SK-MEL-5 (cell line): ENCODE measurements around the gene MINDY2. TPM values are rescaled to one million over a fixed set of nuclear protein-coding genes. Genes with fewer than 3 reads are reported as not detected.
"Not testable (repeated sequence)": the region's sequence is repeated elsewhere in the genome, so short reads cannot be mapped to it uniquely, and the experiment has no call there.

Source experiments
- DNase-seq: peaks from one replicate; pipeline ENCODE4 v3.0.0-alpha.2; 2016; ENCODE audit warnings: low read depth, low spot score
- in situ Hi-C: cut with HindIII; loops from 2 replicates; pipeline ENCODE4 v1.10.0; 2016; ENCODE audit warnings: low sequenced_read_pairs, high pct_unique_total_duplicates, low pct_unique_long_range_greater_than_20kb
- total RNA-seq: library from RNA; depleted of rRNA; stranded (reverse); fragments of >200 nt; shearing (Covaris generic); gene quantifications from 2 replicates; pipeline ENCODE4 v1.2.3, GENCODE V29; 2014

The MINDY2 gene
- total RNA-seq, 1 experiment from 2014 or later, result 10.9 TPM

DNA sequence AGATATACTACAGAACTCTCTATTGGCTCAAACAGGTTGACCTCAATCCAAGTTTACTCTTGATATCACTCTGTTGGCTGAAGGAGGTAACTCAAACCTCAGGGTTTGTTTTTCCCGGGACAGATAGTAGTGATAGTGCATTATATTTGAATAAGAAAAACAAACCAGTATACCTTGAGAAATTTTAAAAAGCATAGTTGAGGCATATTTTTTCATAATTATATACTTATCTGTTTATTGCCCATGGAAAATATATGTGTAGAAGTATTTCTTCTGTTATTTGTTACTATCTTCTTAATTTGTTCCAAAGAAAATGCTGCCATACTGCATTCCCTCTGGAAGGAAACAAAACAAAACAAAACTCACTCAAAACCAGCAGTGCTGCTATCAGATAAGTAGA lies 85.5 kb downstream of the MINDY2 start:
- DNase-seq, in situ Hi-C loops: not testable (repeated sequence)

DNA sequence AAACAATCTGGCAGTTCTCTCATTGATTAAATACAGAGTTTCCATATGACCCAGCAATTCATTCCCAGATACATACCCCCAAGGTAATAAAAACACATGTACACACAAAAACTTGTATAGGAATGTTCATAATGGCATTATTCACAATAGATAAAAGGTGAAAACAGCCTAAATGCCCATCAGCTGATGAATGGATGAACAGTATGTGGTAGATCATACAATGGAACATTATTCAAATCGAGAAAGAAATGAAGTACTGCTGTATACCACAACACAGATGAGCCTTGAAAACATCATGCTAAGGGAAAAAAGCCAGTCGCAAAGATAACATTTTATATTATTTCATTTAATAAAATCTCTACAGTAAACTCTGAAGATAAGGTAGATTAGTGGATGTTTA lies 91.2 kb downstream of the MINDY2 start:
- peak; percentile 73 for DNase-seq
- in situ Hi-C loops, result no loop called here

DNA sequence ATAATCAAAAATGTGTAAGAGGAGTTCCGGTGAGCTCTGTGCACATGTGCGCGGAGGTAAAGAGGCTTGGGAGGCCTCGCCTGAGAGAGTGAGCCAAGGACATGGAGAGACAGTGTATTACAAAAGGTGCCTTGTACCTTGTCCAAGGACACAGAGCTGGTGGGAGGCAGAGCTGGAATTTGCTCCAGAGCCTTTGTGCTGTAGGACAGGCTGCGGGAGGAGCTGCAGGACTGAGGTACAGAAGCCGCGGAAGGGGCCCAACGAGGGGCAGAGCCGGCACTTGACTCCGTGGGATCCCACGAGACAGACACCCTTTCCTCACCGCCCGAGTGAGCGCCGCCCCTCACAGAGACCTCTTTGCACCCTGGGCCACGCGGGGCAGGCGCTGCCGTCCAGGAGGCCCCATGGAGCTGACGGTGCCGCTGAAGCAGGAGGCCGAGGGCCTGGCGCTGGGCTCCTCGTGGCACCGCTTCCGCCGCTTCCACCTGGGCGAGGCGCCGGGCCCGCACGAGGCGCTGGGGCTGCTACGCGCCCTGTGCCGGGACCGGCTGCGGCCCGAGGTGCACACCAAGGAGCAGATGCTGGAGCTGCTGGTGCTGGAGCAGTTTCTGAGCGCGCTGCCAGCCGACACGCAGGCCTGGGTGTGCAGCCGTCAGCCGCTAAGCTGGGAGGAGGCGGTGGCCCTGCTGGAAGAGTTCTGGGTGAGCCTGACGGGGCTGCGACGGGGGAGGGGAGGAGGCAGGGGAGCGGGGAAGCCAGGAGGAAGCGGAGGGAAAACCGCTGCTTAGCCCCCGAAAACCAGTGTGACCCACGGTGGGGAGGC lies 93.7 kb downstream of the MINDY2 start:
- DNase-seq, result no peak
- in situ Hi-C loops, result no loop called here

DNA sequence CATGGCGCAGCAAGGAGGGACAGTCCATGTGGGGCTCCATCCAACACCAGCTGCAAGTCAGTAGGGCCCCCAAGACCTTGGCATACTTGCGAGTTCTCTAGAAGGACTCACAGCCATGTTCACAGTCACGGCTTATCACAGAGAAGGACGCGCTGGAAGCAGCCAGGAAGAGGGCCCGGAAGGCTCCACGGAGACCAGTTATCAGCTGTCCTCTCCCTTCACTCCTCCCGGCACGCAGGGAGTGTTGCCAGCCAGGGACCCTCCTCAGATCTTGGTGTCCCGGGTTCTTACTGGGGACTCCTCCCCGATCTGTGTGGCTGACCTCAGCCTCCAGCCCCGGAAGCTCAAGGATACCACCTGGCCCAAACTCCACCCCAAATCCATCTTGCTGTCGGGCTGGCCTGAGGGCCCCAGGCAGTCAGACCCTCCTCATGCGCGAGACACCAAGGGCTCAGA lies 94.4 kb downstream of the MINDY2 start:
- DNase-seq, result no peak
- in situ Hi-C loops, result no loop called here

DNA sequence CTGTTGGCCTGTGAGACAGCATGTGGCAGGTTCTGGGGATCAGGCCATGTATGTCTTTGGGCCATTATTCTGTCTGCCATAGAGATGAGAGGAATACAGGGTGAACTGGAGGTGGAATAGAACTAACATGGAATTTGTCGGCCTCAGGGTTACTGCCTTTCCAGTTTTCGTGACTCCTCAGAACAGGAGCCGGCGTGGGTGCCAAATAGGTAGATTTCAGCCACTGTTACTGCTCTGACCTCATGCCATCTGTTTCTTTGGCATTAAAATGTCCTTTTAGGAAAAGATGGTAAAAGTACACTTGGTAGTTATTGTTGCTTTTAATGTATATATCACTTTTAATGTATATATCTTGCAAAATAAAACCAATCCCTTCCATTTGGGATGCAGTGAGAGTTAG lies 96.8 kb downstream of the MINDY2 start:
- in situ Hi-C loops, result no loop called here
- DNase-seq, result no peak

DNA sequence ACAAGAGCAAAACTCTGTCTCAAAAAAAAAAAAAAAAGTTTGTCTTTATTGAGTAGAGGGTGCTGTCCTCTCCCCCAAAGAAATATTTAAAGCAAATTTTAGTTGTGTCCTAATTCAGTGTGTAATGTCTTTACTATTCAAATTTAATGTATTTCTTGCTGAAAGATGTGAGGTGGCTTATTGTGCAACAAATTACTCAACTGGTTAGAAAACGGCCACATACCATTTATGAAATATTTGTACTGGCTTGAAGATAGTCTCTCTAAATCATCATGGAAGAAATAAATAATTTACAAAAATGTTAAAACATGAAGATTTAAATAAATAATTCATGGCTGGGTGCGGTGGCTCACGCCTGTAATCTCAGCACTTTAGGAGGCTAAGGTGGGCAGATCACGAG lies 99.3 kb downstream of the MINDY2 start:
- in situ Hi-C loops, result no loop called here

DNA sequence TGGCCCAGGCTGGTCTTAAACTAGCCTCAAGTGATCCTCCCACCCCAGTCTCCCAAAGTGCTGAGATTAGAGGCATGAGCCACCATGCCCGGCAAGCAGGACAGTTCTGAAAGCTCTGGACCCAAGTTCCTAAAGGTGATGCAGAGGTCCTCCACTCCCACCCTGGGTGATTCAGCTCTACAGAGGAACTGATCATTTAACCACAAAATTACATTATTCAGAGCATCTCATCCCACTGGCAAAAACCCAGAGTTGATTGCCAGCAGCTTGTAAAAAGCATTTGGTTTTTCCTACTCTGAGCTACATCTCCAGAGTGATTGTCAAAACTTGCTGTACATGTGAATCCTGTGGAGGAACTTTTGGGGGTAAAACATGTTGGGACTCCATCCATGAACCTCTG lies 102.2 kb downstream of the MINDY2 start:
- in situ Hi-C loops, result no loop called here
- DNase-seq, result no peak

More for the DNA sequence above, 99.3 kb downstream of the MINDY2 start:
- no peak for DNase-seq

DNA sequence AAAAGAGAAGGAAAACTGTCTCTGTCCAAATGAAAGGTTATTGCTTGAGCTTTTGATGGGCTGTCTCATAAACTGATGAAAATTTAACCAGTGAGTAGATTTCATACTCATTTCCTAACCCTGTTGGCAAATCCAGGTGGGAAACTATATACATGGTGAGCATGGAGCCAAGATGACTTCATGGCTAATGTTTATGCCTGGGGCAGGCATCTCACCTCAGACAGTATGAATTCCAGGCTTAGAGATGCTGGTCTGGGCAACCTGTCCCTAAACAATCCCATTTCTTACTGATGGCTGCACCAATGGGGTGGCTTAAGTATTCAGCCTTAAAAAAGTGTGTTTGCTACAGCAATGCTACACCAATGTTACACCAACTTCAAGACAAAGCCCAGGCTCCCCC lies 104.2 kb downstream of the MINDY2 start:
- in situ Hi-C loops, result no loop called here
- no peak for DNase-seq

DNA sequence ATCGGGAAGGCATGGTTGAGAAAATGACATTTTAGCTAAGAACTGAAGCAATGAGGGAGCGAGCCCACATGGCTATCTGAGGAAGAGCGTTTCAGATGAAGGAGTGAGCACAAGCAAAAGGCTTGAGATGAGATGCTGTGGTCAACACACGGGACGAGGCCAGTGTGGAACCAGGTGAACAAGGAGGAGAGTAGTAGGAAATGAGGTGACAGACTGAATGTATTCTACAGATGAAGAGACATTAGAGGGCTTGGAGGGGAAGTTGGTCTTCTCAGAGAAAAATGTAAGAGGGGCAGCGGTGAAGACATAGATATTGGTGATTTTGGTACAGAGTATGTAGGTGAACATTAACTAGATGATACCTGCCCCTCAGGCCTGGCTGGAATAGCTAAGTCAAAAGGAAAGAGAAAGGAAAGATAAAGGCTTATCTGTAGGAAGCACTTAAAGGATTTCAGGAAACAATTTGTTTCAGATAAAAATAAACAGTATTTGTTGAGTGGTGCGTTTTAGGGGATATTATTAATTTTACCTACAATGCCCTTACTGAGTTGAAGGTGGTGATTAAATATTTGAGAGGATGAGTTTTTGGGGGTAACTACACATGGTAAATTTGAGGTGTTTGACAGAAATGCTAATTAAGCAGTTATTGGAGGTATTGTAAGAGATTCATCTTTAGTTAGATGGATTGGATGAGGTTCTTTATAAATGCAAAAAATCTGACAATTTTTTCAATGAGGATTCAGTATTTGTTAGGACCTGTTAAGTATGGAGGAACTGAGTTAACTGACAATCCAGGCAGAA lies 105.4 kb downstream of the MINDY2 start:
- DNase-seq, result no peak
- in situ Hi-C loops, result no loop called here

DNA sequence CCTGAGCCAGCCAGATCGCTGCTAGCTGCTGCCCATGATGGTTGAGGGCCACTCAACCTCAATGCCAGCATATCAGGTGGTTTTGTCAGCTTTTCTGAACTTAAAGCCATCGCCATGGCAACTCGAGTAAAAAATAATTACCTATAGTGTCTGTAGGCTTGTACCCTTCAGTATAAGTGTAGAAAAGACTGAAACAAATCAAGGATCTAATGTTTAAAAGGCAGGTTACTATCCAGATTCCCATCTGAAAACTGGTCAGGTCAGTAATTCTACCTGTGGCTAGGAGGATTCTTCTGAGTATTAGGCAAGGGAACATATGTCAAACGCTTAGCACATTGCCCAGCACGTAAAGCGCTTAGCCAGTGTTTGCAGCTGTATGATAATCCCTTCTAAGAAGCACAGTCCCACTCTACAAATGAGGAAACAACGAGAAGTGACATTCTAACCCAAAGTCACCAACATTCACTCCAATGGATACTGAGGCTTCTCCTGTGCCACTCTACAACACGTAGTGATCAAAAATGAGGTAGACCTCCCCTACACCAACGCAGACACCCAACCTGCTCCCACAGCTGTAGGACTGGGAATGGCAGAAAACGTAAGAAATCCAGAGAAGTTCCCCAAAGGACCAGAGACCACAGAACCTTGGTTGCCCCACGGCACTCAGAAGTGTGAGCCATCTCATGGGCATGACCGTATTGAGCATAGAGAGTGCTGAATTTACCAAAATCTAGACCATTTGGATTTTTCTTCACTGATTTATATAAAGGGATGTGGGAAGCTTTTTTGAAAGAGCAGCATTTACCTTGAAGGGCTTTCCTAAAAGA lies 107.1 kb downstream of the MINDY2 start:
- in situ Hi-C loops, result no loop called here
- no peak for DNase-seq

DNA sequence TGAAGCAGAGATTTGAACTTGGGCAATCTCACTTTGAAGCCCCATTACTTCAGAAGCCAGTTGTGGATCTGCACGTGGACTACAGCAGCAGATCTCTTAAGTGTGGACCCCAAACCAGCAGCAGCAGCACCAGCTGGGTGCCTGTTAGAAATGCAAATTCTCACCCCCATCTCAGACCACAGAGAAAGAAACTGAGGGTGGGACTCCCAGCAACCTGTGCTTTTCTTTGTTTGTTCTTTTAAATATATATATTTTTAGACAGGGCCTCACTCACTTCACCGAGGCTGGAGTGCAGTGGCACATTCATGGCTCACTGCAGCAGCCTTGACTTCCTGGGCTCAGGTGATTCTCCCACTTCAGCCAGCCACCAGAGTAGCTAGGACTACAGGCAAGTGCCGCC lies 109.2 kb downstream of the MINDY2 start:
- in situ Hi-C loops, result no loop called here
- no peak for DNase-seq

DNA sequence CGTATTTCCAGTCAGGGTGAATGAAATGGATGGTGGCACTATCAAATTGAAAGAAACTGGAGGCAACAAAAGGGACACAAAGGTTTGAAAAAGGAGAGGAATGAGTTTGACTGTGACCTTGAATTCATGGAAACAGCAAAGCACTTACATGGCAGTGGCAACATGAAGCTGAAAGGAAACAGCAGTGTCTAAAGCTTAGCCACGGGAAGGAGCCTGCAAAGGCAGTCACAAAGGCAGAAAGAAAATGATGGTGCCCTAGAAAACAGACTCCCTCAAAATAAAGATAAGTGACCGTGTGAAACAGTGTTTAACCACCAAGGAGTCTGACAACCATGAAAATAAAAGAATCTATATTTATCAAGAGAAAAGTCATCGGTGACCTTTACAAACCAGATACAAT lies 111.1 kb downstream of the MINDY2 start:
- no peak for DNase-seq
- in situ Hi-C loops, result no loop called here

DNA sequence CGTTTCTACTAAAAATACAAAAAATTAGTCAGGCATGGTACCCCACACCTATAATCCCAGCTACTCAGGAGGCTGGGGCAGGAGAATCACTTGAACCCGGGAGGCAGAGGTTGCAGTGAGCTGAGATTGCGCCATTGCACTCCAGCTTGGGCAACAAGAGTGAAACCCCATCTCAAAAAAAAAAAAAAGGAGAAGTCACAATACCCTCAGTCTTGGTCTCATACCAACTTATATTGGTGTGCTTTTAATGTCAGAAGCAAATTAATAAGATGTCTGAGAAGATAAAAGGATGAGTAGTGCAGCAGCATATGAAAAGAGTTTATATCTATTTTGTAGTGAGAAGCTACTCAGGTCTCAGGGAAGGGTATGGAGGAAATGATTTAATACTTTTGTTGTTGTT lies 112.8 kb downstream of the MINDY2 start:
- DNase-seq, in situ Hi-C loops: not testable (repeated sequence)

DNA sequence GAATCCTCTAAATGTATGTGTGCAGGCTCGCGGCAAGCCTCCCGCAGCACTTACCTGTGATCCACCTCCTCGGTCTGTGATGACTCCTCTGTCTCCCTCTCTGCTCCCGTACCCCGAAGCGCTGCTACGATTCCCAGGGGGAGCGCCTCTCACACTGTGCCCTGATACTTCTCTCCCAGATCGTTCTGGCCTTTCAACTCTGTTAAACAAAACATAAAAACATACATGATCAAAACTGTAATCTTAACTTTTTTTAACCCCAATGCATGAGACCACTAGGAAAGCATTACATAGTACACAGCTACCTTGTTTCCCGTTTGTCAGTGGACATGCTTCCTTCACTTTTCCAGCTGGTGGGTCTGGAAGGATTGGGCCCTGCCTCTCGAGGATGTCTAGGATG lies 115.8 kb downstream of the MINDY2 start:
- in situ Hi-C loops, result no loop called here
- no peak for DNase-seq

DNA sequence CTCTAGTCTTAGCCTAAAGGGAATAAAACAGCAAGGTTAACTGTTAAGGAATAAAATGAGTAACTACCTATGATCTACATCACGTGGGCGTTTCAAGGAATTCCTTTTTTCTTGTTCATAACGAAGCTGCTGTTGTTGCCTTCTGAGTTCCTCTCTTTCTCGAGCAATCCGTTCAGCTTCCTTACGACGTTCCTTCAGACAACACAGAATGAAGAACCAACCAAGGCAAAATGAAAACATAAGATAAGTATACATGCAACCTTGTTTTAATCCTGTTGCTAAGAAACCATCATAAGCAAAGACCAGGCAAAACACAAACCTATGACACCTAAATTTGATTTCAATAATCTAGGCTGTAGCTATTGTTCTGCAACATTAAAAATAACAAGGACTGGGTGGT lies 118.3 kb downstream of the MINDY2 start:
- no peak for DNase-seq
- in situ Hi-C loops, result no loop called here

DNA sequence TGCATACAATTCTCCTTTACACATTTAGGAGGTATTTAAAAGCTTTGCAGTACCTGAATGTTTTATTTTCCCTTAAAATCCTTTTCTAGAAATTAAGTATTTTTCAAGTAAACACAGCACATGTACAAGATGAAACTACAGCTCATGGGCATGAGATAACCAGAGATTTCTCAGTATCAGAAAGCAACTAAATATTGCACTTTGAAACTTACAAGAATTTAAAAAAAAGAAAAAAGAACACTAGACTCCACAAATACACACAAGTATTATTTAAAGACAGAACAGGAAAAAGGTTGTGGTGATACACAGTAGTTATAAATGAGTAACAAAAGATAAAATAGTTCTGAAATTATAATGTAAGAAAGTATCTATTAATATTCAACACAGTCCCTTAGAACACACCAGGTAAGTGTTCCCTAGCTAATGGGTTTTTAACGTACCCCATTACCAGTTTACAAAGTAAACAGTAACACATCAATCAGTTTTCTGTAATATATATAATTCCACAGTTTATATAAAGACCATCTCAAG lies 127.1 kb downstream of the MINDY2 start:
- no peak for DNase-seq
- in situ Hi-C loops, result no loop called here

DNA sequence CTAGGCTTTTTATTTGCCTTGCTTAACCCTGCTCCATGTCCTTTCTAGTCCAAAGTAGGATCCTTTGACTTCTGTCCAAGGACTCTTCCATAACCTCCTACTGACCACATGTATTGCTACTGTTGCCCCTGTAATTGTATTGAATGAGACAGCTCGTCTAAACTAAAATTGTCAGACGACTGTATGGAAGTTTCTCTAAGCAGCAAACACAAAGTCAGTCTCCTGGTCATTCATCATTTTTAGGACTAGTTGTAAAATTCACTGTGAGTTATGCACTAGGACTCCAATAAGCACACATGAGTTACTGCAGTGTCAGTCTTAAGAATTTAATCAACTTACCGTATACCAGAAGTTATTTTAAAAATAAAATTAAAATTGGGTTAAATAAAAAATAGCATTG lies 129.5 kb downstream of the MINDY2 start:
- DNase-seq, result no peak
- in situ Hi-C loops, result no loop called here
